ENCODE data around the gene NUP205.

DNA sequence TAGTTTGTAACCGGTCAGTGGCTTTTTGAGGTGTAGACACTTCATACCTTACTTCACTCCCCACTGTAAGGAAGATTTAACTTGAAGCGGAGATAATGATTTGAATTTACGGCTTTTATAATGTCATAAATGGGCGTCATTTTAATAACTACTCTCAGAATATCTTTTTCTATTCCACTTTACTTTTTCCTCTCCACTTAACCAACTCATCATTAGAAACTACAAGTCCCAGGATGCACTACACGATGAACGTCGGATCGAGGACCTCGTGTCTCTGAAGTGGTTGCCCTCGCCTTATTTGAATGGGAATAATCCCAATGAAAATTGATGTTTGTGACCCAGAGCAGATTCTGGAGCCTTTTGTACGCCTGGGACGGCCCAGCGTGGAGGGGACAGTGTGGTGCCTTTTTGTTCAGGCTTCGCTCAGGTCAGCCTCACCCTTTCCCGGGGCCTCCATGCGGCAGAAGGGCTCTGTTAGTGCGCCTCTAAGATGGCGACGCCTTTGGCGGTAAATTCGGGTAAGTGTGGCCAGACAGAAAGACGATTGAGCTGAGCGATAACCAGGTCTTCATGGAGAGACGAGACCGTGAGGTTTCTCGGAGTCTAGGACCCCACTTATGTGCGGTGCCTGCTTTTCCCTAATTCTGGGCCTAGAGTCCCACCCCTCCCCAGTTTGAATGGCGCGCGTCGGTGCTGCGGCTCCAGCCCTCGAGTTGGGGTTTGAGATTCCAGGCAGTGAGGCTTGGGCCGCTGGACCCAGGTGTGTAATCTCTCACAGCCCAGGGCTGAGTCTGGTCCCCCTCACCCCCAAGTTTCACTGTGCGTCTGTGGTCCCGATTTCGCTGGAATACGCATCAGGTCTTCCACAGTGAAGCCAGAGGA is at the start of gene NUP205:
- TF ChIP-seq, protein P1, sequence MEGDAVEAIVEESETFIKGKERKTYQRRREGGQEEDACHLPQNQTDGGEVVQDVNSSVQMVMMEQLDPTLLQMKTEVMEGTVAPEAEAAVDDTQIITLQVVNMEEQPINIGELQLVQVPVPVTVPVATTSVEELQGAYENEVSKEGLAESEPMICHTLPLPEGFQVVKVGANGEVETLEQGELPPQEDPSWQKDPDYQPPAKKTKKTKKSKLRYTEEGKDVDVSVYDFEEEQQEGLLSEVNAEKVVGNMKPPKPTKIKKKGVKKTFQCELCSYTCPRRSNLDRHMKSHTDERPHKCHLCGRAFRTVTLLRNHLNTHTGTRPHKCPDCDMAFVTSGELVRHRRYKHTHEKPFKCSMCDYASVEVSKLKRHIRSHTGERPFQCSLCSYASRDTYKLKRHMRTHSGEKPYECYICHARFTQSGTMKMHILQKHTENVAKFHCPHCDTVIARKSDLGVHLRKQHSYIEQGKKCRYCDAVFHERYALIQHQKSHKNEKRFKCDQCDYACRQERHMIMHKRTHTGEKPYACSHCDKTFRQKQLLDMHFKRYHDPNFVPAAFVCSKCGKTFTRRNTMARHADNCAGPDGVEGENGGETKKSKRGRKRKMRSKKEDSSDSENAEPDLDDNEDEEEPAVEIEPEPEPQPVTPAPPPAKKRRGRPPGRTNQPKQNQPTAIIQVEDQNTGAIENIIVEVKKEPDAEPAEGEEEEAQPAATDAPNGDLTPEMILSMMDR (IDR thresholded peaks at IDR 0.05), result no peak
- no peak for TF ChIP-seq EZH2 (IDR thresholded peaks at IDR 0.05; ENCODE audit: borderline replicate concordance, insufficient read depth, low read depth, low read length, poor library complexity, severe bottlenecking)
